ENCODE results near the gene ZC3H4. TPM values are rescaled to one million over a fixed set of nuclear protein-coding genes. Genes with fewer than 3 reads are reported as not detected.

ZC3H4 gene
- total RNA-seq, 1 donor from 2014 or later, result 89.1 TPM

DNA sequence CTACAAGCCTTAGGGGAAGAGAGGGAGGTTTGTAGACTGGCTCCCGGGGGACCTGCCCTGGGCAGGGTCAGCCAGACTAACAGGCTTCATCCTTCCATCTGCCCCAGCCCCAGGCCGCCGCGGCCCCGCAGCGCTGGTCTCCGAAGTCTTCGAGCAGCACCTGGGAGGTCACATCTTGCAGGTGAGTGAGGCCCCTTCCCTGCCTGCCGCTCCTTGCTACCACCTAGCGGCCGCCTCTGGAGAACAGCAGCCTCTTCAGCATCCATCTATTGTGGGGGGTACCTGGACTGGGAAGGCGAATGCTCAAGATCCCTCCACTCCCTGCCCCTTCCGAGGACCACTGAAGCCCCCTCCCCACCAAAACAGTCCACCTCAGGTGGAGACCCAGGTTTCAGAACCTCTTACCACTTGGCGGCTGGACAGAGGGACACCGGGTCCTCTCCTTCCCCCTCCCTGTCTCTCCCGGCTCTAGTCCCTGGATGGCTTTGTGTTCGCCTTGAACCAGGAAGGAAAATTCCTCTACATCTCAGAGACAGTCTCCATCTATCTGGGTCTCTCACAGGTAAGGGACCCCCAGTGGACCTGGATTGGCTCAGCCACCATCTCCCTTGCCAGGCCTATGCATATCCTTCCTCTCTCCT lies 81.3 kb downstream of the ZC3H4 start:
- ChIA-PET POLR2A (no interaction called here), CTCF (interaction anchor here (2.9 kb wide), 1 partner anchor 19 kb away, joined by 15 read pairs; no protein-coding TSS in a partner anchor)
- Mint-ChIP-seq H3K9me3 (no peaks in the 10 kb centered on the region), H3K27ac (no peak overlapping the region), H3K4me1 (peaks cover 17% of the 10 kb centered on the region), H3K27me3 (peaks cover 22% of the 10 kb centered on the region), H3K36me3 (ENCODE audit: low read depth) (peaks cover 3% of the 10 kb centered on the region), H3K4me3 (no peak overlapping the region)
- TF ChIP-seq, protein P1, sequence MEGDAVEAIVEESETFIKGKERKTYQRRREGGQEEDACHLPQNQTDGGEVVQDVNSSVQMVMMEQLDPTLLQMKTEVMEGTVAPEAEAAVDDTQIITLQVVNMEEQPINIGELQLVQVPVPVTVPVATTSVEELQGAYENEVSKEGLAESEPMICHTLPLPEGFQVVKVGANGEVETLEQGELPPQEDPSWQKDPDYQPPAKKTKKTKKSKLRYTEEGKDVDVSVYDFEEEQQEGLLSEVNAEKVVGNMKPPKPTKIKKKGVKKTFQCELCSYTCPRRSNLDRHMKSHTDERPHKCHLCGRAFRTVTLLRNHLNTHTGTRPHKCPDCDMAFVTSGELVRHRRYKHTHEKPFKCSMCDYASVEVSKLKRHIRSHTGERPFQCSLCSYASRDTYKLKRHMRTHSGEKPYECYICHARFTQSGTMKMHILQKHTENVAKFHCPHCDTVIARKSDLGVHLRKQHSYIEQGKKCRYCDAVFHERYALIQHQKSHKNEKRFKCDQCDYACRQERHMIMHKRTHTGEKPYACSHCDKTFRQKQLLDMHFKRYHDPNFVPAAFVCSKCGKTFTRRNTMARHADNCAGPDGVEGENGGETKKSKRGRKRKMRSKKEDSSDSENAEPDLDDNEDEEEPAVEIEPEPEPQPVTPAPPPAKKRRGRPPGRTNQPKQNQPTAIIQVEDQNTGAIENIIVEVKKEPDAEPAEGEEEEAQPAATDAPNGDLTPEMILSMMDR (IDR thresholded peaks at IDR 0.05), result peak; percentile 38
- peak; percentile 27 for ATAC-seq (ENCODE audit: low read depth)
- DNase-seq, result peak; percentile 53
- intact Hi-C loops (cut with micrococcal nuclease), result loop anchor here (1.0 to 2.0 kb wide), 2 partner anchors 19 to 275 kb away; no protein-coding TSS in a partner anchor

DNA sequence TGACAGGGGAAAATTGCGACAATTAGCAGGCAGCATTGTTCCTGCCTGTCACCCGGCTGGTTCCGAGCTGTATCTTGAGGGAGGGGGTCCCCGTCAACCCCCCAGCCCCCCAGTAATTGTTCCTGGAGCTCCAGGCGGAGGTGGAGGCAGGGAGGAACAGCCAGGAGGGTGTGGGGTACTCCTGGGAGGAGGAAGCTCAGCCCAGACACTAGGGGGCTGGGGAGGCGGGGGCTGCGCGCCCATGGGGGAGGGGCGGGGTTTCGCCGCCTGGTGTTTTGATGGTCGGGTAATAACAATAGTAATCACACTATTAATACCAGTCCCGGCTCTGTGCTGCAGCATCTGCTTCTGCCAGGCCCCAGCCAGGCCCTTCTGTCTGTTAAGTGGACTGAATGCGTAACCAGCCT lies 85.4 kb downstream of the ZC3H4 start:
- peaks cover 3% of the 10 kb centered on the region for H3K9me3 Mint-ChIP-seq
- no peak for ATAC-seq (ENCODE audit: low read depth)
- ChIA-PET CTCF (no interaction called here), POLR2A (interaction anchor here (0.5 kb wide), 1 partner anchor 1025 kb away, joined by 6 read pairs; no protein-coding TSS in a partner anchor)
- DNase-seq, result no peak
- intact Hi-C loops (cut with micrococcal nuclease), result no loop called here
- H3K4me1 Mint-ChIP-seq, result peaks cover under 1% of the 10 kb centered on the region
- peaks cover 38% of the 10 kb centered on the region for H3K27me3 Mint-ChIP-seq
- TF ChIP-seq, protein P1 (IDR thresholded peaks at IDR 0.05), result no peak
- no peak overlapping the region for H3K27ac Mint-ChIP-seq
- no peak overlapping the region for H3K4me3 Mint-ChIP-seq
- no peaks in the 10 kb centered on the region for H3K36me3 Mint-ChIP-seq (ENCODE audit: low read depth)

DNA sequence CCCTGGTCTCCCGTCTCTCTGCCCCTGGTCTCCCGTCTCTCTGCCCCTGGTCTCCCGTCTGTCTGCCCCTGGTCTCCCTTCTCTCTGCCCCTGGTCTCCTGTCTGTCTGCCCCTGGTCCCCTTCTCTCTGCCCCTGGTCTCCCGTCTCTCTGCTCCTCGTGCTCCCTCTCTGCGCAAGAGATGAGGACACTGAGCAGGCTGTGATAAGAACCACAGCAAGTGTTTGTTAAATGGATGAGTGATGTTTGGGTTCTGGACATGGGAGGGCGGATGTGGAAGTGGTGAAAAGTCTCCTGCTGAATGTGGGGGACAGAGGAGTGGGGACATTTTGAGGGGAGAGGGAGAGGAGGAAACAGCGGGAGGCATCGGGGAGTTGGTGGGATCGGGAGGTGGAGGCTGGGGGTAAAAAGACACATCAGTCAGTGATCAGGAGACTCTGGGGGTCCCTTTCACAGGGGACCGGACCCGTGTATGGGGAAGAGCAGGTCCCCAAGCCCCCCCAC lies 85.9 kb downstream of the ZC3H4 start:
- intact Hi-C loops (cut with micrococcal nuclease), result no loop called here

DNA sequence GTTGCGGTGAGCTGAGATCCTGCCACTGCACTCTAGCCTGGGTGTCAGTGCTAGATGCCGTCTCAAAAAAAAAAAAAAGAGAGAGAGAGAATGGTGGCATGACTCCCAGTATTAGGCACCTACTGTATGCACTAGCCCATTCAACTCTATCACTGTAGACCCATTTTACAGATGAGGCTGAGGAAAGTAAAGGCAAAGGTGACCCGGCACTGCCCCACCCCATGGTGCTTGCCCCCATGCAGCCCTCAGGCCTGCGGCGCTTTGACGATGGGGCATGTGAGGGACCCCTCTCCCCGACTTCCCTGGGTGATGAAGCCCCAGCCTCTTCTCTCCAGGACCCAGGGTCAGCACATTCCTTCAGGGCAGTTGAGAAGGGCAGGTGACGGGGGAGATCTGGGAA lies 86.7 kb downstream of the ZC3H4 start:
- H3K9me3 Mint-ChIP-seq, result peaks cover 3% of the 10 kb centered on the region
- ChIA-PET POLR2A (no interaction called here), CTCF (no interaction called here)
- H3K4me3 Mint-ChIP-seq, result no peak overlapping the region
- H3K4me1 Mint-ChIP-seq, result peaks cover 3% of the 10 kb centered on the region
- TF ChIP-seq, protein P1 (IDR thresholded peaks at IDR 0.05), result no peak
- no peak for ATAC-seq (ENCODE audit: low read depth)
- no peak overlapping the region for H3K27ac Mint-ChIP-seq
- H3K36me3 Mint-ChIP-seq (ENCODE audit: low read depth), result no peaks in the 10 kb centered on the region
- no peak for DNase-seq
- peaks cover 41% of the 10 kb centered on the region for H3K27me3 Mint-ChIP-seq
- intact Hi-C loops (cut with micrococcal nuclease), result no loop called here

More for the DNA sequence above, 85.9 kb downstream of the ZC3H4 start:
- no peak for ATAC-seq (ENCODE audit: low read depth)
- TF ChIP-seq, protein P1 (IDR thresholded peaks at IDR 0.05), result no peak
- ChIA-PET POLR2A (no interaction called here), CTCF (no interaction called here)
- H3K9me3 Mint-ChIP-seq, result peaks cover 3% of the 10 kb centered on the region
- H3K27me3 Mint-ChIP-seq, result peaks cover 43% of the 10 kb centered on the region
- H3K4me3 Mint-ChIP-seq, result no peak overlapping the region
- no peak overlapping the region for H3K27ac Mint-ChIP-seq
- no peak for DNase-seq
- H3K36me3 Mint-ChIP-seq (ENCODE audit: low read depth), result no peaks in the 10 kb centered on the region
- H3K4me1 Mint-ChIP-seq, result peaks cover 3% of the 10 kb centered on the region

DNA sequence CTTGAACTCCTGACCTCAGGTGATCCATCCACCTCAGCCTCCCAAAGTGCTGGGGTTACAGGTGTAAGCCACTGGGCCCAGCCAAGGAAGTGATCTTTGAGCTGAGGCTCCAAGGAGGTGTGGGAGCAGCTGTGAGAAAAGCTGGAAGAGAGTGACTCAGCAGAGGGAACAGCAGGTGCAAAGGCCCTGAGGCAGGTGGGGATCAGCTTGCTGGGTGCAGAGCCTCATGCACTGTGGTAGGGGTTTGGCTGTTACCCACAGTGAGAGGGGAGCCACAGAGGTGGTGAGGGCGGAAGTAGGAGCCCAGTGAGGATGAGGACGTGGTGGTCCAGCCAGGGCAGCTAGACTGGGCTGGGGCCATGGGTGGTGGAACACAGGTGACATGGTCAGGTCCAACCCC lies 87.4 kb downstream of the ZC3H4 start:
- TF ChIP-seq, protein P1 (IDR thresholded peaks at IDR 0.05), result no peak
- DNase-seq, result no peak
- Mint-ChIP-seq H3K4me3 (no peak overlapping the region), H3K4me1 (peaks cover 5% of the 10 kb centered on the region), H3K27ac (no peak overlapping the region), H3K27me3 (peaks cover 42% of the 10 kb centered on the region), H3K36me3 (ENCODE audit: low read depth) (no peaks in the 10 kb centered on the region), H3K9me3 (peaks cover 3% of the 10 kb centered on the region)
- ATAC-seq (ENCODE audit: low read depth), result no peak
- ChIA-PET CTCF (no interaction called here), POLR2A (no interaction called here)
- intact Hi-C loops (cut with micrococcal nuclease), result no loop called here
